ENCODE data around the gene KCNG3. TPM values are rescaled to one million over a fixed set of nuclear protein-coding genes. Genes with fewer than 3 reads are reported as not detected.

KCNG3 gene
- total and polyA plus RNA-seq, 2 of the 13 experiments (the other 11 are each of a cell fraction or from before 2014, with no cell fraction given): 2.8 to 4.8 TPM

DNA sequence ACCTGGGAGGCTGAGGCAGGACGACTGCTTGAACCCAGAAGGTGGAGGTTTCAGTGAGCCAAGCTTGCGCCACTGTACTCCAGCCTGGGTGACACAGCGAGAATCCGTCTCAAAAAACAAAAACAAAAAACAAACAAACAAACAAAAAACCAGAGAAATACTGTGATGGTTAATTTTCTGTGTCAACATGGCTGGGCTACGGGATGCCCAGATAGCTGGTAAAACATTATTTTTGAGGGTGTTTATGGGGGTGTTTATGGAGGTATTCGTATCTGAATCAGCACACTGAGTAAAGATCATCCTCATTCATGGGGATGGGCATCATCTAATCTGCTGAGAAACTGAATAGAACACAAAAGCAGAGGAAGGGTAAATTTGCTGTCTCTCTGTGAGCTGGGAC is 92.0 kb downstream of the KCNG3 start:
- no peak overlapping the region for H3K4me2 ChIP-seq (ENCODE audit: low read depth, low read length)
- H3K79me2 ChIP-seq (ENCODE audit: insufficient read depth, low read length): no peaks in the 10 kb centered on the region
- in situ Hi-C loops (cut with HindIII; ENCODE audit: extremely low pct_ligation_motif_present, low pct_unique_long_range_greater_than_20kb): no loop called here
- no TSS peak for BruUV-seq (replicated peaks)
- 83% methylated on average over 6 of the region's 6 CpGs for WGBS (ENCODE audit: low lambda C conversion rate)
- ATAC-seq (no peak), FAIRE-seq (no peak), DNase-seq (ENCODE audit: low spot score) (no peak)
- no peak overlapping the region for H3K9ac ChIP-seq (ENCODE audit: insufficient read depth, low read depth, low read length)
- no peak overlapping the region for H3K27ac ChIP-seq (ENCODE audit: extremely low read length, insufficient read depth, low read length)
- ChIA-PET CTCF (ENCODE audit: low intra/inter-chr PET ratio, low total read pairs) (no interaction called here), POLR2A (no interaction called here)
- no peaks in the 10 kb centered on the region for H3K27me3 ChIP-seq (ENCODE audit: control insufficient read depth in 1 of 2, insufficient read depth in 2 of 2, low read length in 2 of 2)
- H2AFZ ChIP-seq (ENCODE audit: low read length): no peak overlapping the region
- intact Hi-C loops (cut with micrococcal nuclease; ENCODE audit: unreplicated experiment): no loop called here
- H3K9me3 ChIP-seq (ENCODE audit: low read length): no peaks in the 10 kb centered on the region
- no peaks in the 10 kb centered on the region for H3K4me1 ChIP-seq (ENCODE audit: insufficient read depth, low read length)
- no peaks in the 10 kb centered on the region for H3K36me3 ChIP-seq (replicated peaks in 1 of 2; ENCODE audit: control insufficient read depth in 1 of 2, insufficient read depth in 2 of 2, low read length in 2 of 2)
- H4K20me1 ChIP-seq (ENCODE audit: insufficient read depth, low read length): no peaks in the 10 kb centered on the region
- H3K4me3 ChIP-seq (replicated peaks in 1 of 3; ENCODE audit: insufficient read depth in 1 of 3, low read depth in 2 of 3, low read length in 3 of 3): no peak overlapping the region
- TF ChIP-seq YY1 (IDR thresholded peaks at IDR 0.05; ENCODE audit: insufficient read depth, insufficient replicate concordance, low read depth, low read length): no peak
- TF ChIP-seq KLF12 (CRISPR knock-in tag; IDR thresholded peaks at IDR 0.05; ENCODE audit: borderline replicate concordance): no peak
- no peak for TF ChIP-seq EEA1 (CRISPR knock-in tag; IDR thresholded peaks at IDR 0.05; ENCODE audit: borderline replicate concordance)
- no peak for TF ChIP-seq ZNF577 (CRISPR knock-in tag; IDR thresholded peaks at IDR 0.05; ENCODE audit: borderline replicate concordance, low read depth)
- TF ChIP-seq, protein P1, sequence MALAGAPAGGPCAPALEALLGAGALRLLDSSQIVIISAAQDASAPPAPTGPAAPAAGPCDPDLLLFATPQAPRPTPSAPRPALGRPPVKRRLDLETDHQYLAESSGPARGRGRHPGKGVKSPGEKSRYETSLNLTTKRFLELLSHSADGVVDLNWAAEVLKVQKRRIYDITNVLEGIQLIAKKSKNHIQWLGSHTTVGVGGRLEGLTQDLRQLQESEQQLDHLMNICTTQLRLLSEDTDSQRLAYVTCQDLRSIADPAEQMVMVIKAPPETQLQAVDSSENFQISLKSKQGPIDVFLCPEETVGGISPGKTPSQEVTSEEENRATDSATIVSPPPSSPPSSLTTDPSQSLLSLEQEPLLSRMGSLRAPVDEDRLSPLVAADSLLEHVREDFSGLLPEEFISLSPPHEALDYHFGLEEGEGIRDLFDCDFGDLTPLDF (CRISPR knock-in tag; IDR thresholded peaks at IDR 0.05): no peak
- TF ChIP-seq, protein P2, sequence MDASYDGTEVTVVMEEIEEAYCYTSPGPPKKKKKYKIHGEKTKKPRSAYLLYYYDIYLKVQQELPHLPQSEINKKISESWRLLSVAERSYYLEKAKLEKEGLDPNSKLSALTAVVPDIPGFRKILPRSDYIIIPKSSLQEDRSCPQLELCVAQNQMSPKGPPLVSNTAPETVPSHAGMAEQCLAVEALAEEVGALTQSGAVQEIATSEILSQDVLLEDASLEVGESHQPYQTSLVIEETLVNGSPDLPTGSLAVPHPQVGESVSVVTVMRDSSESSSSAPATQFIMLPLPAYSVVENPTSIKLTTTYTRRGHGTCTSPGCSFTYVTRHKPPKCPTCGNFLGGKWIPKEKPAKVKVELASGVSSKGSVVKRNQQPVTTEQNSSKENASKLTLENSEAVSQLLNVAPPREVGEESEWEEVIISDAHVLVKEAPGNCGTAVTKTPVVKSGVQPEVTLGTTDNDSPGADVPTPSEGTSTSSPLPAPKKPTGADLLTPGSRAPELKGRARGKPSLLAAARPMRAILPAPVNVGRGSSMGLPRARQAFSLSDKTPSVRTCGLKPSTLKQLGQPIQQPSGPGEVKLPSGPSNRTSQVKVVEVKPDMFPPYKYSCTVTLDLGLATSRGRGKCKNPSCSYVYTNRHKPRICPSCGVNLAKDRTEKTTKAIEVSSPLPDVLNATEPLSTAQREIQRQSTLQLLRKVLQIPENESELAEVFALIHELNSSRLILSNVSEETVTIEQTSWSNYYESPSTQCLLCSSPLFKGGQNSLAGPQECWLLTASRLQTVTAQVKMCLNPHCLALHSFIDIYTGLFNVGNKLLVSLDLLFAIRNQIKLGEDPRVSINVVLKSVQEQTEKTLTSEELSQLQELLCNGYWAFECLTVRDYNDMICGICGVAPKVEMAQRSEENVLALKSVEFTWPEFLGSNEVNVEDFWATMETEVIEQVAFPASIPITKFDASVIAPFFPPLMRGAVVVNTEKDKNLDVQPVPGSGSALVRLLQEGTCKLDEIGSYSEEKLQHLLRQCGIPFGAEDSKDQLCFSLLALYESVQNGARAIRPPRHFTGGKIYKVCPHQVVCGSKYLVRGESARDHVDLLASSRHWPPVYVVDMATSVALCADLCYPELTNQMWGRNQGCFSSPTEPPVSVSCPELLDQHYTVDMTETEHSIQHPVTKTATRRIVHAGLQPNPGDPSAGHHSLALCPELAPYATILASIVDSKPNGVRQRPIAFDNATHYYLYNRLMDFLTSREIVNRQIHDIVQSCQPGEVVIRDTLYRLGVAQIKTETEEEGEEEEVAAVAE (CRISPR knock-in tag; IDR thresholded peaks at IDR 0.05; ENCODE audit: borderline replicate concordance): no peak
- no peak for TF ChIP-seq NR3C1 (CRISPR knock-in tag; IDR thresholded peaks at IDR 0.05)
- TF ChIP-seq, protein P3, sequence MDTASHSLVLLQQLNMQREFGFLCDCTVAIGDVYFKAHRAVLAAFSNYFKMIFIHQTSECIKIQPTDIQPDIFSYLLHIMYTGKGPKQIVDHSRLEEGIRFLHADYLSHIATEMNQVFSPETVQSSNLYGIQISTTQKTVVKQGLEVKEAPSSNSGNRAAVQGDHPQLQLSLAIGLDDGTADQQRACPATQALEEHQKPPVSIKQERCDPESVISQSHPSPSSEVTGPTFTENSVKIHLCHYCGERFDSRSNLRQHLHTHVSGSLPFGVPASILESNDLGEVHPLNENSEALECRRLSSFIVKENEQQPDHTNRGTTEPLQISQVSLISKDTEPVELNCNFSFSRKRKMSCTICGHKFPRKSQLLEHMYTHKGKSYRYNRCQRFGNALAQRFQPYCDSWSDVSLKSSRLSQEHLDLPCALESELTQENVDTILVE (CRISPR knock-in tag; IDR thresholded peaks at IDR 0.05): no peak
- TF ChIP-seq NCOR1 (IDR thresholded peaks at IDR 0.05; ENCODE audit: borderline replicate concordance, low read length): no peak
- no peak for TF ChIP-seq ZNF850 (CRISPR knock-in tag; conservative IDR thresholded peaks at IDR 0.05)
- no peak for TF ChIP-seq SMAD9 (CRISPR knock-in tag; IDR thresholded peaks at IDR 0.05)
- TF ChIP-seq, protein P4, sequence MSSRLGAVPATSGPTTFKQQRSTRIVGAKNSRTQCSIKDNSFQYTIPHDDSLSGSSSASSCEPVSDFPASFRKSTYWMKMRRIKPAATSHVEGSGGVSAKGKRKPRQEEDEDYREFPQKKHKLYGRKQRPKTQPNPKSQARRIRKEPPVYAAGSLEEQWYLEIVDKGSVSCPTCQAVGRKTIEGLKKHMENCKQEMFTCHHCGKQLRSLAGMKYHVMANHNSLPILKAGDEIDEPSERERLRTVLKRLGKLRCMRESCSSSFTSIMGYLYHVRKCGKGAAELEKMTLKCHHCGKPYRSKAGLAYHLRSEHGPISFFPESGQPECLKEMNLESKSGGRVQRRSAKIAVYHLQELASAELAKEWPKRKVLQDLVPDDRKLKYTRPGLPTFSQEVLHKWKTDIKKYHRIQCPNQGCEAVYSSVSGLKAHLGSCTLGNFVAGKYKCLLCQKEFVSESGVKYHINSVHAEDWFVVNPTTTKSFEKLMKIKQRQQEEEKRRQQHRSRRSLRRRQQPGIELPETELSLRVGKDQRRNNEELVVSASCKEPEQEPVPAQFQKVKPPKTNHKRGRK (CRISPR knock-in tag; IDR thresholded peaks at IDR 0.05): no peak
- TF ChIP-seq POLR2G (IDR thresholded peaks at IDR 0.05; ENCODE audit: low read depth, low read length): no peak
- no peak for TF ChIP-seq KLF15 (CRISPR knock-in tag; IDR thresholded peaks at IDR 0.05; ENCODE audit: borderline replicate concordance)
- no peak for TF ChIP-seq SSRP1 (CRISPR knock-in tag; IDR thresholded peaks at IDR 0.05)
- no peak for TF ChIP-seq SP140L (CRISPR knock-in tag; IDR thresholded peaks at IDR 0.05; ENCODE audit: borderline replicate concordance)
